SJSA1 (cell line): Measurements from ENCODE around the gene SHC1. TPM values are rescaled to one million over a fixed set of nuclear protein-coding genes. Genes with fewer than 3 reads are reported as not detected.
A peak's percentile ranks its signal among the peaks of the same experiment; 100 is the strongest.
"Not testable (repeated sequence)": the region's sequence is repeated elsewhere in the genome, so short reads cannot be mapped to it uniquely, and the experiment has no call there.

Experiments used
- DNase-seq, 2 experiments: peaks; one replicate each; pipeline ENCODE4 v3.0.0-alpha.2; 2015 to 2020; ENCODE audit warnings: low spot score in 2 of 2, low read depth in 1 of 2
- H3K27ac ChIP-seq: fragments of 250-450 bp; sonication (Bioruptor Pico); 2 replicates; pipeline ENCODE4 v1.5.1; 2020; ENCODE audit warnings: mild to moderate bottlenecking, moderate library complexity
- H3K27me3 ChIP-seq: fragments of 250-450 bp; sonication (Bioruptor Pico); replicated peaks from 2 replicates; pipeline ENCODE4 v1.5.1; 2020; ENCODE audit warnings: mild to moderate bottlenecking, moderate library complexity
- H3K36me3 ChIP-seq: fragments of 250-450 bp; sonication (Bioruptor Pico); 2 replicates; pipeline ENCODE4 v1.5.1; 2020; ENCODE audit warnings: mild to moderate bottlenecking
- H3K4me1 ChIP-seq: fragments of 250-450 bp; sonication (Bioruptor Pico); replicated peaks from 2 replicates; pipeline ENCODE4 v1.6.1; 2021; ENCODE audit warnings: mild to moderate bottlenecking
- H3K4me3 ChIP-seq: fragments of 250-450 bp; sonication (Bioruptor Pico); 2 replicates; pipeline ENCODE4 v1.5.1; 2020; ENCODE audit warnings: mild to moderate bottlenecking
- H3K9me3 ChIP-seq: fragments of 250-450 bp; sonication (Bioruptor Pico); replicated peaks from 2 replicates; pipeline ENCODE4 v1.5.1; 2020; ENCODE audit warnings: mild to moderate bottlenecking
- total RNA-seq: library from RNA; depleted of rRNA; stranded (reverse); fragments of >200 nt; shearing (Covaris generic); gene quantifications from 2 replicates; pipeline ENCODE4 v1.2.3, GENCODE V29; 2014

The SHC1 gene
- total RNA-seq, 1 experiment from 2014 or later, result 155 TPM

DNA sequence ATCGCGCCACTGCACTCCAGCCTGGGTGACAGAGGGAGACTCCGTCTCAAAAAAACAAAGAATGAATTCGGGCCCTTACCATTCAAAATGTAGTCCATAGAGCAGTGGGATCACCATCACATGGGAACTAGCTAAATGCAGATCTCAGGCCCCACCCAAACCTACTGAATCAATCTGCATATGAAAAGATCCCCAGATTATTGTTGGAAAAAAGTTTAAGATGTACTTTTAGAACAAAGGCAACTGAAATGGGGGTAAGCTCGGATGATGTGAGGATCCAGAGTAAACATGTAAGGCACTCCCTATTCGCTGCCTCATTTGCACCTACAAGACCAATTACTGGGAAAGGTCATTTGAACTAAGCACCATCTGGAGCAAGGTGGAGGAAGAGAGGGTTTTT lies 11.8 kb upstream of the SHC1 start:
- Histone ChIP-seq H3K27ac (no peak overlapping the region; the same call in 1 of the 2 replicates), H3K4me1 (peaks cover 14% of the 10 kb centered on the region), H3K36me3 (peaks cover 43% of the 10 kb centered on the region), H3K4me3 (peak overlapping the region; percentile 50), H3K27me3 (no peaks in the 10 kb centered on the region), H3K9me3 (no peaks in the 10 kb centered on the region)
- DNase-seq, result no peak

DNA sequence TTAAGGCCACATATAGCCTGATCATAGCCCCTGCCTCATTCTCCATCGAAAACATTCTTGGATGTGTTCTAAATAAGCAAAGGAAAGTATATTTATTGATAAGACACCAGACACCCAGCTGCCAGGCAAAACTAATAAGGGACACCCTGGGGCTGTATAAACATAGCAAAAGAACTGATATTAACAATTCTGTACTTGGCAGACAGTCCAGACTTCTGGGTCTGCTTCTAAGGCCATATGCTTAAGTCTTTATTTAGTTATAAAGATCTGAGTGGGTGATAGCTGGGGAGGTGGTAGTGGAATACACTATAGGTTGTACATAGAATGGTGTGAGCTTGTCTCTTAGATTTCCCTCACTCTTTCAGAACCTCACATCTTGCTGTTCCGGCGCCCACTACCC lies 7.8 kb upstream of the SHC1 start:
- DNase-seq, result no peak
- H3K4me3 ChIP-seq, result no peak overlapping the region
- peaks cover 16% of the 10 kb centered on the region for H3K4me1 ChIP-seq
- no peak overlapping the region for H3K27ac ChIP-seq
- H3K36me3 ChIP-seq, result peaks cover 54% of the 10 kb centered on the region
- no peaks in the 10 kb centered on the region for H3K9me3 ChIP-seq
- no peaks in the 10 kb centered on the region for H3K27me3 ChIP-seq

DNA sequence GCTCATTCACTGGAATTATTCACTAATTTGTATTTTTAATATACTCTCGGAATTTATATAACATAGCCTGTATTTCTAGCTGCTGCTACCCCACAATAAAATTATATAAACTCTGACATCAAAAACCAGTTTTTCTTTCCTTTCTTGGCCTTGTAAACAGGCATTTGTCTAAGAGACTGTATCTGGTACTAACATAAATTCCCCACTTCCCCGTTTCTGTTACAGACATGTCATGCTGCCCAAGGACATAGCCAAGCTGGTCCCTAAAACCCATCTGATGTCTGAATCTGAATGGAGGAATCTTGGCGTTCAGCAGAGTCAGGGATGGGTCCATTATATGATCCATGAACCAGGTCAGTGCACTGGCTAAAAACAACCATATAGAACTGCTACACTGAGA lies 7.2 kb upstream of the SHC1 start:
- not testable (repeated sequence) for H3K4me3 ChIP-seq, H3K27ac ChIP-seq, DNase-seq, H3K9me3 ChIP-seq, H3K27me3 ChIP-seq
- Histone ChIP-seq H3K4me1 (peaks cover 20% of the 10 kb centered on the region), H3K36me3 (peaks cover 54% of the 10 kb centered on the region)

DNA sequence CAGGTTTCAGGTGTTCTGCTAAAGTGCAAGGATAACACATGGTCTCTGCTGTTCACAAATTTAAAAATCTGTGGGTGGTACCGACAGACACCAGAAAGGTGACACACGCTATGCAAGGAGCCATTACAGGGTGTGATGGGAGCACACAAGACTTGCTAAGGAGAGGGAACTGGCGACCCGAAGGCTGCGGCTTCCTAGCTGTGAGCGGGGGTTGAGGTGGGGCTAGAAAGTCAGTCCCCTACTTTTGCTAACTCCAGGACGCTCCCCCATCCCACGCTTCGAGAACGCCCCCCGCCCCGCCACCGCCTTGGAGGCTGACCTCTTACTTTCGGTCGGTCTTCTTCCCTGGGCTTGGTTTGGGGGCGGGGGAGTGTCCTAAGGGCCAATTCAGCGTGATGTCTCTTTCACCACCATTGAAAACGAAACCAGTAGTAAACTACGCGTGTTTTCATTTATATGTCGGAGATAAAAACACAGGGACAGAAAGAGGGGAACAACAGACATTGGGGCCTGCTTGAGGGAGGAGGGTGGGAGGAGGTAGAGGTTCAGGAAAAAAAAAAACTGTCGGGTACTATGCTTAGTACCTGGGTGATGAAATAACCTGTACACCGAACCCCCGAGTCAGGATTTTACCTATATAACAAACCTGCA lies 5.0 kb upstream of the SHC1 start:
- H3K4me1 ChIP-seq, result peaks cover 34% of the 10 kb centered on the region
- no peaks in the 10 kb centered on the region for H3K27me3 ChIP-seq
- peak; percentile 61 to 70 for DNase-seq
- H3K36me3 ChIP-seq, result peaks cover 50% of the 10 kb centered on the region
- peak overlapping the region; percentile 53 for H3K4me3 ChIP-seq
- H3K27ac ChIP-seq, result peak overlapping the region; percentile 97
- H3K9me3 ChIP-seq, result no peaks in the 10 kb centered on the region

DNA sequence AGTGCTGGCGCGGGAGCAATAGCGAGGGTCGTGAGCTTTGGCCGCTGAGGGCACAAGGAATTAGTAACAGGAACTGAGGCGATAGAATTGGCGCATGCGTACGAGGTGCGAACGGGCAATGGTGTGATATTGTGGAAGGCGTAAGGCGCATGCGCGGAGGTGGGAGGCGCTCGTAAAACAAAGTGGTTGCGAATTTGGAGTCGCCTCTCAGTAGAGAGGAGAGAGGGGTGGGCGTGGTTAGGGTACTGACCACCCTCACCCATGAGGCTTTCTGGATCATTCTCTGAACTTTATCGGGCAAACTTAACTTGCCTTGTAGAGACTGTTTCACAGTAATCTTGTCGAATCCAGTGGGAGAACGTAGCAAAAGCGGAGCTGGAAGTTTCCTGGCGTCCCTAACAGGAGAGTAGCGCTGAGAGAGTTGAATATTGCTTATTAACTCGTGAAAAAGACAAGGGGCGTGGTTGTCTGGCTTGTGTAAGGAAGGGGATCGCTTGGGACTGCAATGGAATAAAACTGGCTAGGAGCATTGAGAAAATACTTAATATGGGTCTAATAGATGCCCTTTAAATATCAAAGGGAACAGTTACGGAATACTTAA lies 4.4 kb upstream of the SHC1 start:
- no peaks in the 10 kb centered on the region for H3K27me3 ChIP-seq
- H3K36me3 ChIP-seq, result peaks cover 51% of the 10 kb centered on the region
- H3K27ac ChIP-seq, result peak overlapping the region; percentile 97
- H3K4me3 ChIP-seq, result peak overlapping the region; percentile 53
- DNase-seq, result peak; percentile 96 to 99
- H3K4me1 ChIP-seq, result peaks cover 41% of the 10 kb centered on the region
- H3K9me3 ChIP-seq, result no peaks in the 10 kb centered on the region

DNA sequence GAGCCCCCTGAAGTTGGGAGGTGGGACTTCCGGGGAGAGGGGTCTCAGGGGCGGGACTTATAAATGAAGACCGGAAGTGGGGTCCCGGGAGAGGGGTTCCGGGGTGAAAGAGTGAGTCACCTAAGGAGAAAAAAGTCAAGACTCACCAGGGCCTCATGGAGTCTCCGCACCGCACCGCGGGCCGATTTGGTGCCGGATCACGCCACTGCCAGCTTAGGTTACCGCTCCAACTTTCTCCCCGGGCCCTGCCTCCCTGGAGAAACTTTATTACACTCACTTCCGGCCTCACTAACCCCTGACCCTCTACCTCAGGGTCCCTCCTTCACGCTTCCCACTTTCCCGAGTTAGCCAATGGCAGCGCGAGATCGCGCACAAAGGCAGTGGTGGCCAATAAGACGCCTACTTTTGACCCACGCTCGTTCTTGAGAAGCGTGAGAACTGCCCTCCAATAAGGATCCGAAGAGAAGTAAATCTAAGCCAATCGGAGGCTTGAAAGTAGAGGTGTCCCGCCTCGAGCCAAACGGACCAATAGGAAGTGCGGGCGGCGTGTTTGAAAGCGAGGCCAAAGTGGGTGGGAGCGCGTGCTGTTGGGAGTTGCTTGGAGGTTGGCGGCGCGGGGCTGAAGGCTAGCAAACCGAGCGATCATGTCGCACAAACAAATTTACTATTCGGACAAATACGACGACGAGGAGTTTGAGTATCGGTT lies 3.7 kb upstream of the SHC1 start, which contains the start of gene CKS1B:
TSS of gene CKS1B (plus strand) at position 580 of the 706 bp plus-strand sequence. CDS start at position 645, 65 bp downstream.
- H3K4me1 ChIP-seq, result peaks cover 47% of the 10 kb centered on the region
- peak within 1 kb of the TSS; percentile 97 for H3K27ac ChIP-seq
- no peaks in the 10 kb centered on the region for H3K27me3 ChIP-seq
- H3K9me3 ChIP-seq, result no peaks in the 10 kb centered on the region
- peaks cover 47% of the 10 kb centered on the region for H3K36me3 ChIP-seq
- DNase-seq, result peak; percentile 99 to 100
- peak within 1 kb of the TSS; percentile 53 for H3K4me3 ChIP-seq

DNA sequence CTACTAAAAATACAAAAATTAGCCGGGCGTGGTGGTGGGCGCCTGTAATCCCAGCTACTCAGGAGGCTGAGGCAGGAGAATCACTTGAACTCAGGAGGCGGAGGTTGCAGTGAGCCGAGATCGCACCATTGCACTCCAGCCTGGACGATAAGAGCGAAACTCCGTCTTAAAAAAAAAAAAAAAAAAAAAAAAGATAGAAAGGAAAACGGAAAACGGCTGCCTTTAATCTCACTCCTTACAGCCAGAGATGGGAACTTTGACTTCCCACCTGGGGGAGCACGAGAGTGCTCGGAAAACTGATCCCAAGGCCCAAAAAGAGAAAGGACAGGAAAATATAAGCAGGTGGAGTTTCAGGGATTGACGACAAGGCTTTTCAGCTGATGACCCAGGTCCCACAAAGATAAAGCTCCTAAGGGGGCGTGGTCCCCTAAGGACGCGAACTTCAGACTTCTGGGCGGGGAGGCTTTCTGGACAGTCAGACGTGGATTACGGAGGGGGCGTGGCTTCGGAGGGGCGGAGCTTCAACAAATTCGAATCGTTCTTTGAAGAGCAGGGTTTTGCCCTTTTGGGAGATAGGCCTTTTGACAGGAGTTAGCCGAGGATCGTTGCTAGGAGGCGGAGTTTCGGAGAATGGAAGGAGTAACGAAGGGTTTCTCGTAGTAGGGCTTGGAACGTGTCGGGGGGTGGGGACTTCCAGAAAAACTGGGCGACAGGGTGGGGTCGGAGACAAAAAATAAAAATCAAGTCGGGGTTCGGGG lies 3.0 kb upstream of the SHC1 start:
- Histone ChIP-seq H3K36me3 (peaks cover 50% of the 10 kb centered on the region), H3K27me3 (no peaks in the 10 kb centered on the region), H3K4me1 (peaks cover 52% of the 10 kb centered on the region), H3K9me3 (no peaks in the 10 kb centered on the region), H3K4me3 (peak overlapping the region; percentile 53), H3K27ac (peak overlapping the region; percentile 97)
- peak; percentile 98 to 99 for DNase-seq

DNA sequence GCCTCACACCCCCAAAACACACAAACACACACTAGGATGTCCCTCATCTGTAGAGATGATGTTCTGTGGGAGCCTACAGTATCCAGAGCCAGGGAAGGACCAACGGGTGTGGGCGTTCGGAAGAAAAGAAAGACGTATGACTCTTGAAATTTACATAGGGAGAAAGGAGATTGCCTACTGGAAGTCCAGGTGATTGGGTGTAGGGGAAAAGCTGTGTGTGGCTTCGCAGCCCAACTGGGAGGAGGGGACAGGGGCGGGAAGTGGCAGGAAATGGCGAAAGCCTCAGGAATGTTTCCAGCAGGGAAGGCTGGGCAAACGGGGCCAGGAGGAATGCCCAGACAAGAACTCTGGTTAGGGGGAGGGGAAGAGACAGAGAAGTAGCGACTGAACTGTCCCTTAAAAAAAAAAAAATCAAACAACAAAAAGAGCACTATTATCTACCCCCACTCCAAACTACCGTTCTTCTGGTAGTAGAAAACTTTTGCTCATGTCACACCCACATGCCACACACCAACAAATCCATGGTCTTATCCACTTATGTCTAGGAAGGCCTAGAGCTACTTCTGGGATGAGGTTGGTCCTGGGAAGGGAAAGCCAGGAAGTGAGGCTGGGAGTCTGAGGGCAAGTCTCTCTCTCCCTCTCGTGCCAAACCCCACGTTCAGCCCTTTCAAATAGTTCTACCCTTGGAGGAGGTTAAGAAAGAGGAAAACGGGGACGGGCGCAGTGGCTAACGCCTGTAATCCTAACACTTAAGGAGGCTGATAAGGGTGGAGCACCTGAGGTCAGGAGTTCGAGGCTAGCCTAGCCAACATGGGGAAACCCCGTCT lies 2.2 kb upstream of the SHC1 start:
- H3K36me3 ChIP-seq, result peaks cover 50% of the 10 kb centered on the region
- peak; percentile 98 to 99 for DNase-seq
- peak overlapping the region; percentile 53 for H3K4me3 ChIP-seq
- H3K27ac ChIP-seq, result peak overlapping the region; percentile 97
- H3K9me3 ChIP-seq, result no peaks in the 10 kb centered on the region
- H3K27me3 ChIP-seq, result no peaks in the 10 kb centered on the region
- peaks cover 52% of the 10 kb centered on the region for H3K4me1 ChIP-seq

DNA sequence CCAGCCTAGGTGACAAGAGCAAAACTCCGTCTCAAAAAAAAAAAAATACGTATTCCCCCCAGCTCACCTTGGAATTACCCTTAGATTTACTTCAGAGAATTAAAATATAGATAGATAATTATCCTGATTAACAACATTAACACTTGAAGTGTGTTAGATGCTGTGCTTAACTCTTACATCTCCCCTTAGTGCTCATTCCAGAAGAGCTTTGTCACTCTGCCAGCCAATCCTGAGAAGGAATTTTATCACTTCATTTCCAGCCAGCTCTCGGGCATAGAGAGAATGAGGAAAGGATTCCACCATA lies 1.6 kb upstream of the SHC1 start:
- DNase-seq, result no peak
- H3K27ac ChIP-seq, result peak overlapping the region; percentile 97
- peak overlapping the region; percentile 19 for H3K4me3 ChIP-seq
- H3K36me3 ChIP-seq, result peaks cover 50% of the 10 kb centered on the region
- no peaks in the 10 kb centered on the region for H3K27me3 ChIP-seq
- H3K4me1 ChIP-seq, result peaks cover 52% of the 10 kb centered on the region
- no peaks in the 10 kb centered on the region for H3K9me3 ChIP-seq

DNA sequence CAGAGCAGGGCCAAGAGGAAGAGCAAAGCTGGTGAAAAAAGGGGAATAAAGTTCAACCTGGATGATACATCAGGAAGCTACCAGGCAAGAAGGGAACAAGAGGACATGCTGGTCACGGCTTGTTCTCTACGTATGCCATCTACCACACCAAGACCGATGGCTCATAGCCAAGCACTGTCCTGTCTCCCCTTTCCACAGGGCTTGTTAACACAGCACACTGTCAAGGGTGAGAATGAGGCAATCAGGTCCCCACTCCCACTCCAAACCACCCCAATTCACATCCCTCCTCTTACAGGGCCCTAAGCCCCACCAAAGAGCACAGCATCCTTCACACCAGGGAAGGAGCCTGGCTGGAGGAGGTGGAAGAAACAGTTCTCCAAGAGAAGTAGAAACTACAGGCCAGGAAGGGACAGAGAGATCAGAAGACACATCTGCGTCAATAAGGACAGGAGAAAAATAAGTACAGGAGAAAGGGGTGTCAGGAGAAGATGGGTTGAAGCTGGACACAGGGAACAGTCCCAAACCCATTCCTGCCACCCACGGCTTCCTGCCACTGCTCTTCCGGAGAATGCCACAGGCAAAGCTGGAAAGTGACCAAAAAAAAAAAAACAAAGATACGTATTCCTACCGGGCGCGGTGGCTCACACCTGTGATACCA lies 923 bp upstream of the SHC1 start:
- Histone ChIP-seq H3K27me3 (no peaks in the 10 kb centered on the region), H3K4me3 (no peak overlapping the region; the same call in 1 of the 2 replicates), H3K9me3 (no peaks in the 10 kb centered on the region), H3K4me1 (peaks cover 49% of the 10 kb centered on the region), H3K36me3 (peaks cover 54% of the 10 kb centered on the region), H3K27ac (peak overlapping the region; percentile 97)
- DNase-seq, result peak in 1 of 2 experiments; percentile 58

DNA sequence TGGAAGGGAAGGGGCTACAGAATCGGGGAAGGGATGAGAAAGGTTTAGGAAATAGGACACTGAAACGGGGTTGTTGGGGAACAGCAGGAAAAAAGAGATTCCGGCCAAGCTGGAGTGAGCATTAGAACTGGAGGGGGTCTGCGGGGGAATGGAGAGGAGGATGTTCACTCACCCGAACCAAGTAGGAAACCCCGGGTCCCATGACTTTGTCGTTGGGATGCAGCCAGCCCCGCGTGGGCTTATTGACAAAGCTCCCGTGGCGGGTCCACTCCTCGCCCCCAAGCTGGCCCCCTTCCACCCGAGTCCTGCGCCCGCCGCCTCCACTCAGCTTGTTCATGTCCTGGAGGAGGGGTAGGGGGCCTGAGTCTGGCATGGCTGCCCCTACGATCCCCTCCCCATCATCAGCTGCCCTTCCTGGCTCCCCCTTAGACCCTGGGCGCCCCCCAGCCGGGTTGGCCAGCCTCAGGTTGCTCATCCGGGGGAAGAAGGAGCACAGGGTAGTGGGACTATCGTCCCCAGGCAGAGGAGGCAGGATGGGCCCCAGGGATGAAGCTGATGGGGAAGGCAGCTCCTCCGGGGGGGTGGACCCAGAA lies 591 bp downstream of the SHC1 start:
- DNase-seq, result no peak
- peak overlapping the region; percentile 33 for H3K4me3 ChIP-seq
- H3K9me3 ChIP-seq, result no peaks in the 10 kb centered on the region
- H3K36me3 ChIP-seq, result peaks cover 54% of the 10 kb centered on the region
- peaks cover 43% of the 10 kb centered on the region for H3K4me1 ChIP-seq
- H3K27me3 ChIP-seq, result no peaks in the 10 kb centered on the region
- H3K27ac ChIP-seq, result peak overlapping the region; percentile 97

DNA sequence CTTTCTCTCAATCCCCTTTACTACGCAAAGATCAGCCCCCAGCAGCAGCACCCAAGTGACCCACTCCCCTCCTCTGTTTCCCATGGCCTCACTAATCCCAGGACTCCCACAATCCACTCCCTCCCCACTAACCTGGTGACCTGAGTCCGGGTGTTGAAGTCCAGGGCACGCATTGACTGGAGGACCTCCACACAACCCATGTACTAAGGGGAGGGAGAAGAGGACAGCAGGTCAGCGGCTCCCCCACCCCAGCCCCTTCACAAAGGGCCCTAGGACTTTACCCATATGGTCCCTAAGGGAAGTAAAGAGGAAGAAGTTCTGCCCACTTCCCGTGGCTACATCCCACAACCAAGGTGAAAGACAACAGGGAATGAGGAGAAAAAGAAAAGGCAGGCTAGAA lies 1.3 kb downstream of the SHC1 start:
- Histone ChIP-seq H3K4me3 (peak overlapping the region; percentile 33), H3K9me3 (no peaks in the 10 kb centered on the region), H3K27me3 (no peaks in the 10 kb centered on the region), H3K27ac (no peak overlapping the region), H3K4me1 (peaks cover 43% of the 10 kb centered on the region), H3K36me3 (peaks cover 61% of the 10 kb centered on the region)
- DNase-seq, result no peak
